Stimulated activated naive CD8-positive, alpha-beta T cell treated with anti-CD3 and anti-CD28 coated beads, Interleukin-15, Interleukin-2, amounts not matched to agents 100 U/mL and 50 U/mL, for 24 hours (primary cell): ENCODE measurements around the gene PIGW.
"Not testable (repeated sequence)": the region's sequence is repeated elsewhere in the genome, so short reads cannot be mapped to it uniquely, and the experiment has no call there.

ENCODE experiments used
- ATAC-seq: fragments of 150-1000 bp; cut with Tn5 transposase; one replicate; pipeline ENCODE4 v1.10.0; 2021
- DNase-seq: peaks from one replicate; pipeline ENCODE4 v3.0.0; 2021

PIGW gene

DNA sequence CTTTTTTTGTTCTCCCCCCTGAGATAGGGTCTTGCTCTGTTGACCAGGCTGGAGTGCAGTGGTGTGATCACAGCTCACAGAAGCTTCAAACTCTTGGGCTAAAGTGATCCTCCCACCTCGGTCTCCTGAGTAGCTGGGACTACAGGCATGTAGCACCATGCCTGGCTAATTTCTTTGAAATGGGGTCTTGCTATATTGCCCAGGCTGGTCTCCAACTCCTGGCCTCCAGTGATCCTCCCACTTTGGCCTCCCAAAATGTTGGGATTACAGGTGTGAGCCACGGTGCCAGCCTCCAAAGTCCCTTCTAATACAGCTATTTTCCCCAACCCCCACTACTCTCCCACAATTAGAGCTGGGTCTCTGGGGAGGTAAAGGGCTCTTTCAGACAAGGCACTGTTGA lies 26.3 kb upstream of the PIGW start:
- ATAC-seq, DNase-seq: not testable (repeated sequence)

DNA sequence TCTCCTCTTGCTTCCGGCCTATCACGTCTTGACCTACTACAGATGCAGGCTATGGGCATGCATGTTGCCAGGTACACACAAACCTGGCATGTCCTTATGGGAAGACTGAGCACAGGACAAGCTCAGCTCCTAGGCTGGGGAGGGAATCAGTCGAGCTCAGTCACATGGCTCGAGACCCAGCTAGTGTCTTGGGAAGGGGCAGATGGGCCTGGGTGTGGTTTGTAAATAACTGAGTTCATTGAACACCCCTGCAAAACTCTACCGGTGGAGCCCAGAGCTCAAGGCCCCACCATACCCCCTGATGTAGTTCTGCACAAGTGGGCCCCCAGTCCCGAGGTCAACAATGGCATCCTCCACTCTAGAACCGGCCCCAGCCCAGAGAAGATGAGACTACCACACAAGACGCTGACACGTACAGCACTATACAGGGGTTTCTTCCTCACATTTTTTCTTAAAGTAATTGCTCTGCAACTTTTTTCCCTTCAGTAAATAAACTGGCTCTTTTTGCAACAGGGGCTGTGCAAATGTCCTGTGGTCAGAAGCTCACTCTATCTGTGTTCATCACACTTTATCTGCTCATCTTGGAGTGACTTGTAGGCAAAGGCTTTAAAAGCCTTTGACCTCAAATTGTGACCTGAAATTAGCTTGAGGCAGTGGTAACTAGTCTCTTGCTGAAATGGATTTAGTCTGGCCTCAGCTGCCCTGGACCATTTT lies 25.4 kb upstream of the PIGW start:
- no peak for ATAC-seq
- no peak for DNase-seq

DNA sequence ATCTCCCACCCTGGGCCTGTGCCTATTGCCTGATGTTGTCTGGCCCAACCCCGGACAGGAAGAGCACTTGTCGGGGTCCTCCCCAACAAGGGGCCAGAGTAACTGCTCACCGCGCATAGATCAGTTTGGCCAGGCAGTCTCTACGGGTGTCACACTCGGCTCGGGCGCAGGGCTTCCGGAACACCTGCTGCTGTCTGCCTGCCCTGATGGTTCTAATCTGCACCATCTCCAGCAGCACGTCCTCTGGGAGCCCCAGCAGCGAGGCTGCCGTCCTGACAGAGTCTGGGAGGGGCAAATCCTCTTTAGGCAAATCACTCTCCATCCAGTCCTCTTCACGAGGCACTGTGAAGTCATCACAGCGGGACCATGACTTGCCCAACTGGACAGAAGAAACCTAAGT lies 24.2 kb upstream of the PIGW start:
- DNase-seq = no peak
- ATAC-seq = no peak

DNA sequence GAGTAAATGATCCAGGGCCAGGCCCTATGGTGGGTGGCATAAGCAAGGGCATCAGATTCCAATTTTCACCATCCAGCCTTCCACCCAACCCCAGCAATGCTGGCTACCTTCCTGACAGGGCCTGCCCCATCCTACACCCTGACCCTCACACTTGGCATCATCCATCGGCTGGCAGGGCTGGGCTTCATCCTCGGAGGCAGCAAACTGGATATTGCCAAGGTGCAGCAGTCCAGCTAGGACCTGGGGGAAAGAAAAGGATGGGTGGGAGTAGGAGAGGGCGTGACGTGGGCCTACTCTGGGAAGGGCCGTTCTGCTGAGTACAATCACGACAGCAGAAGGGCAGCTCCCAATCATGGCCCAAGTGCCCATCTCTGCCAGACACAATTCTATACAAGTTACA lies 23.6 kb upstream of the PIGW start:
- DNase-seq (no peak), ATAC-seq (no peak)

DNA sequence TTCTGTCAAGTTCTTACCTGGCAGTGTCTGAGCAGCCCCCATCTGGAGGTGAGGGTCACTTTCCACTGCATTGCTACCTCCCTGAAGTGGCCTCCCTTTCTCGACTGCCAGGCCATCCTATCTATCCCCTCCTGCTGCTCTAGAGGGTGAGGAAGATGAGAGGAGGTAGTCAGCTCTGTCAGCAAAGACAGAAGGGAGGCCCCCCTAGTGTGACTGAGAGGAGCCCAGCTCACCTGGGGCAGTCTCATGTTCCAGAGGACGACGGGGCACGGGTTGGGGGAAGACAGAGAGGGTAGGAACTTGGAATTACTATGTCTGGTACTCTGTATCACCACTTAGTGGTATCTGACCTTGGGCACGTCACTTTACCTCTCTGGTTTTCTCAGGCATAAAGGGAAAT lies 22.1 kb upstream of the PIGW start:
- no peak for DNase-seq
- no peak for ATAC-seq

DNA sequence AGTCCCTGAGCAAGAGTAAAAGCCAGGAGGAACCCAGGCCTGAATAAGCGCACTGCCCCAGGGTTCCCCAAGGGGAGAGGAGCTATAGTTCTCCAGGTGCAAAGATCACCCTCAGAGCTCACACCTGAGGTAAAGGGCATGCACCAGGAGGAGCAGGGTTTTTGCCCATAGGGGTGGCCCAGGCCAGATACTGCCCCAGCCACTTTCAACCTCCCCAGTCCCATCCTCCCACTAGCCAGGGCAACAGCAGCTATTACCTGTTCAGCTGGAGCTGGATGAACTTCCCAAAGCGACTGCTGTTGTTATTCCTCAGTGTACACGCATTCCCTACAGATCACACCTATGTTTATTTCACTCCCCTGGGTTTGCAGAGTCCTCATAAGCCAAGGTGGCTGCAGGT lies 19.9 kb upstream of the PIGW start:
- ATAC-seq = no peak
- no peak for DNase-seq

DNA sequence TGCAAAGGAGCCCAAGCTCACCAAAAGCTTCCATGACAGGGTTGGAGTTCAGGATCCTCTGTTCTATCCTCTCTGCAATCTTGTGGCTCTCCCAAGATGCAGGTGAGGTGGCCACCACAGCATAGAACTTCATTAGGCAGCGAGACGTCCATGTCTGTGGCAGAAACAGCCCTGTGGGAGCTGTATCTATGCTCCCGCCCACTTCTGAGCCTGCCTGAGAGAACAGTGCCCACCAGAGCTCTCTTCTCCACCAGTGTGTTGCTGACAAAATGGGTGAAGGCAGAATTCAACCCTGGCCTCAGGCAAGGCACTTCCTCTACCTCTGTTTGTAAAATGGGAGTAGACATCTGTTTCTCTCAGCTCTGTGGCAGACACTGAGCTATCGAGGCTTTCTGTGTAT lies 18.9 kb upstream of the PIGW start:
- DNase-seq = no peak
- no peak for ATAC-seq

DNA sequence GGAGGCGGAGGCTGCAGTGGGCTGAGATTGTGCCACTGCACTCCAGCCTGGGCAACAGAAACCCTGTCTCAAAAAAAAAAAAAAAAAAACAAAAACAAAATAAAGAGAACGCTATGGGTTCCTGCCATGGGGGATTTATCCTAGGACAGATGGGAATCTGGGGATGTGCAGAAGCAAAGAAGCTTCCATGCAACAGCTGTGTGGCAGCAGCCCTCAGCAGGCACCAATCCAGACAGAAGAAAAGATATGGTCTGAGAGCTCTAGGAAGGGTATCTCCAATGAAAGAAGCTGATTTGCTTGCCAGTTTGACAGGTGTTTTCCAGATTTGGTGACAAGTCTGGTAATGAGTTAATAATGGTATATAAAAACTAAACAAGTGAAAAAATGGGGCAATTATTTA lies 11.7 kb upstream of the PIGW start:
- no peak for DNase-seq
- no peak for ATAC-seq

DNA sequence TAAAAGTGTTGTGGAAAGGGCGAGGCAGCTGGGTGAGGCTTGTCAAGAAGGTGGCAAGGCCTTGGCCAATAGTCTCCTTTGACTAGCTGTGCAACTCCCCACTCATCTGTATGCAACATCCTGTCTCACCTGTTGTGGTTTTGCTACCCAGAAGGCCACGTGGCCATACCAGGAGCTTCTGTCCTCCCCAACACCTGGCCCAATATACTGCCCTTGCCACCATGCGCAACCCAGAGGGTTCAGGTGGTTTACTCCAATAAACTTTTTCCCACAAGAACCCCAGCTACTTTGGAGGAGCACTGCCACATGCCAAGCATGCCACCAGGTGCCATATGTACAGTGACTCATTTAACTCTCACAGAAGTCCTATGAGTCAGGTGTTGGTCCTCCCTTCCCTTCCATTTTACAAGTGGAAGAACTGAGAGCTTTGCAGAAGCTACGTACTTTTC lies 10.3 kb upstream of the PIGW start:
- no peak for DNase-seq
- ATAC-seq = peak; percentile 84

DNA sequence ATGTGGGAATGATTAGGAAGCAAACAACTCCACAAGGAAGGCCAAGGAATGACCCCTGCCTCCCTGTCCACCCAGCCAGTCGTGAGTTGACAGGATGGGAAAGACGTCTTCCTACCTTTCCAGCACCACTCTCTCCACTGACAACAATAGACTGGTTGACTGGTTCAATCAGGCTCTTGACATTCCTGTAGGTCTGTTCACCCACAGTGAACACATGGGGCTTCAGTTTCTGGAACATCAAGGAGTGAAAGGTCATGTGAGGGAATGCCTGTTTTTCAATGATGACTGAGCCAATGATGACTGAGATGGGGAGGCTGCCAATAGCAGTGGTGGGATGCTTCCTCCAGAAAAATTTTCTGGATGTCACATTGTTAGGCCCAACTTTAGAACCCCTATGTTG lies 9.7 kb upstream of the PIGW start:
- no peak for DNase-seq
- no peak for ATAC-seq

DNA sequence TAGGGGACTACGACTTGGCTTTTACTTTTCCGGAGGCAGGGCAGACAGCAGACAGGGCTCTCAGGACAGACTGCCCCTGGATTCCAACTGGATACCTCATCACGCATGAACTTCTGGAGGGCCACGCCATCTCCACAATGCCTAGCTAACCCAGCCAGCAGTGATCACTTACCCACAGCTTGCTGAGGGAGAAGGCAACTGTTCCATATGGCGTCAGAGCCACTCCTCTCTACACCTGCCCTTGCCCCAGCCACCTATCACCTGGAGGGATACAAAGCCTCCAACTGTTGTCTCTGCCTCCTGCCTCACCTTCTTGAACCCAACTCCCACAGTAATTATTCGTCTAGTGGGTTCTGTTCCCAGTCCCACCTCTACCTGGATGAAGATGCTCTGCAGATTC lies 8.9 kb upstream of the PIGW start:
- ATAC-seq = no peak
- no peak for DNase-seq

DNA sequence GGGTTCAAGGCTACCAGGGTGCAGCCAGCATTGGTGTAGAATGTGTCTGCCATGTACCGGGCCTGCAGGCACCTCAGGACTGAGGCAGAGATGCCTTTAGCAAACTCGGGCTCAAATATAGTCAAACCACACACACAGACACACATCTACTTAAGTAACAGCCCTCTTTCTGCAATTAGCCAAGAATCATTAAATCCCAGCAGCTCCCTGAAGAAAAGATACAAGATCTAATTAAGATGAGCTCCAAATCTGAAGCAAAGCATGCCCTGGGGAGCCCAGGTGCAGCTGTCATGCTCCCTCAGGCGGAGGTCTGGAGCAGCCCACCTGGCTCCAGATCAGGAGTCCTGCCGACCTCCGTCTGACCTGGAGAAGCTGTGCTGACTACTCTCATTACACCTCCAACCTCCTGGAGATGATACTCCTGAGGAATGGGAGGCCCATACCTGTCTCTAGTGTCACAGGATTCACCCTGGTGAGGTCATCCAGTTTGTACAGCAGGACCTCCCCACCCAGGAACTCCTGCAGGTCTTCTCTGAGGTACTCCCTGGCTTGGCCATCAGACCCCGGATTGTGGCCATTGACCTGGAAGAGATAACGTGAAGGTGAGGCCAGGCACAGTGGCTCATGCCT lies 7.1 kb upstream of the PIGW start:
- DNase-seq (no peak), ATAC-seq (no peak)

DNA sequence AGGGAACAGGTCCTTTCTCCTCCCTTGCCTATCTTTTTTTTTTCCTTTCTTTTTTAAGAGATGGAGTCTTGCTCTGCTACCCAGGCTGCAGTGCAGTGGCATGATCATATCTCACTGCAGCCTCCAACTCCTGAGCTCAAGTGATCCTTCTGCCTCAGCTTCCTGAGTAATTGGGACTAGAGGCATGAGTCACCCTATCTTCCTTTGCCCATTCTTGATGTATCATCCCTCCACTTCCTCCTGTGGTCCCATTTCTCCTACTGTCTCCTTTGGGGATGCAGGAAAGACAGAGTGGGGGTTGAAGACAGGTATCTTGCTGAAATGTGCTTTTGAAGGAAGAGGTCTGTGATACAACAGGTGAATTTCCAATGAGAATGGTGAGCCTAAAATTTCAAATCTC lies 5.7 kb upstream of the PIGW start:
- no peak for ATAC-seq
- DNase-seq = no peak

DNA sequence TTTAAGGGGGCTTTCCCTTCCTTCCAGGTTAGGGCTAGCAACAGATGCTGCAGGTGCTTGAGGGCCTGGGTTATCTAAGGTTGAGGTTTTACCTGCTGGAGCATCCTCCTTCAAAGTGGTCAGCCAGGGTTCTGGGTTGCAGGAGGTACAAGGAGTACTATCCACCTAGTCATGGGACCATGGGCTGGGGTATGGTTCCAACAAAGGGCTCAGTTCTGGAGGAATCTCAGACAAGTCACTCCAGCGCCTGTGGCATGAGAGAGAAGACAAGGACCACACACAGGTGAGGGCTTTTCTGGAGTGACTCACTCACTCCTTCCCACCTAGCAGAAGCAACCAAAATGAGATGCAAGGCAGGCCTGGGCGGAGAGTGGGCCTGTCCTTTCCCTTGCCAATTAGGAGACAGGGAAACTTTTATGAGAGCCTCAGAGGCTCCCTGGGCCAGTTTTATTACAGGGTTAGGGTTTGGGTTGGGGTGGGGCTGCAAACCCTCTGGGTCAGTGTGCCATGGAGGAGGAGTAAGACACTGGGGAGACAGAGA lies 2.3 kb upstream of the PIGW start:
- no peak for DNase-seq
- no peak for ATAC-seq

DNA sequence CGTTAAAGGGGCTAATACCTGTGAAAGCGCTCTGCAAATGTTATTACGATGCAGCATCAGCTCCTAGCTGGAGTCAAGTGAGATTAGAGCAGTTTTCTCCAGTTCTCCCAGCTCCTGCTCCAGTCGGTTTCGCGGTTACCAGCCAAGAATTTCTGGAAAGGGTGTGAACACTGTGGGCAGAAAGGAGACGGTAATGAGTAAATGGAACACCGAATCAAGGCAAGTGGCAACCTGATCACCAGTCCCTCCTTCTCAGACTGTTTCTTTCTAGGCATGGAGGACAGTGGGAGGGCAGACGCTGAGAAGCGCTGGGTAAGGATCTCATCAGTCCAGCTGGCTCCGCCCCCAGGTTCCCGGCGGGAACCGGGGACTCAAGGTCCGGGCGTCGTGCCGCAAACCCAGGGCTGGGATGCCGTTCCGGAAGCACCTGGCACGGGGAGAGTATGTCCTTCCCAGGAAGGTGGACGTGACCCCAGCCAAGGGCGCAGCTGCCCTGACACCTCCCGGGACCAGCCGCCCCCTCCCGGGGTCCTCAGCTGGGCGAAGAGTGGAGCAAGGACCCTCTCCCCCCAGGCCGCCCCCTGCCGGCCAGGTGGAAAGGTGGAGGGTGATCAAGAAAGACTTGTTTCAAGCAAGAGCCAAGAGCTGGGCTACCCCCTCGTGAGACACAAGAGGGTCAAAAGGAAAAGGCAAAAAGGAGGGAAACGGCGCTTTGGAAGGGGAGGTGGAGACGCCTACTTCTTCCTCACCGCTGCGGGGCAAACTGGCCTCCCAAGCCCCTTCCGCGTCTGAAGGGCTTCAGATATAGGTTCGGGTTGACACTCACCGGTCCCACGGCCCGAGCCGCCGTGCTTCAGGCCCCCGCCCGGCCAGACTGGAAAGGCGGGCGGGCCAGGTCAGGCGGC lies 600 bp upstream of the PIGW start:
- ATAC-seq = peak; percentile 22

DNA sequence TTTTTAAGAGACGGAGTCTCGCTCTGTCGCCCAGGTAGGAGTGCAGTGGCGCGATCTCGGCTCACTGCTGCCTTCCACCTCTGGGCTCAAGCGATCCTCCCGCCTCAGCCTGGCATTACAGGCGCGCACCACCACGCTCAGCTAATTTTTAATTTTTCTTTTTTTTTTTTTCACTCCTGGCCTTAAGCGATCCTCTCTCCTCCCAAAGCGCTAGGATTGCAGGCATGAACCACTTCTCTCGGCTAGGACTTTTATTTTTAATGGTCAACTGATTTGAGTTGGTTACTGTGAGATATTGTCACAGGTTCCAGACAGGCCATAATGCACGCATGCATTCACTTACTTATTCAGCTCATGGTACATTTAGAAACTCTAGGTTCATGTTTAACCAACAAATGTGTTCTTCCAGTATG lies 888 bp downstream of the PIGW start:
- DNase-seq (no peak), ATAC-seq (no peak)

More for the DNA sequence above, 600 bp upstream of the PIGW start:
- peak; percentile 66 for DNase-seq

DNA sequence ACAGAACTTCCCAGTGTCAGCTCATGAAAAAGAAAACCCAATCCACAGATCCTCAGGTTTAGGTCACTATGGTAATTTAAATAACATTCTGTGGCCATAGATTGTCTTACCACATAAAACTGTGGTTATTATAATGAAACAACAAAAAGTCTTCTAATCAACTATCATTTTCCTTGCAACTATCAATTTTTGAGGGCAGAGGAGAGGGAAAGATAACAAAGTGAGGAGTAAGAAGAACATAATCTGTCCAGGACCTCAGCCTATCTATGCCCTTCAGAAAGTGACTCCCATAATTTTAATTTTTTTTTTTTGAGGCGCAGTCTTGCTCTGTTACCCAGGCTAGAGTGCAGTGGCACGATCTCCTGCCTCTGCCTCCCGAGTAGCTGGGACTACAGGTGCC lies 5.9 kb downstream of the PIGW start:
- ATAC-seq (no peak), DNase-seq (no peak)

DNA sequence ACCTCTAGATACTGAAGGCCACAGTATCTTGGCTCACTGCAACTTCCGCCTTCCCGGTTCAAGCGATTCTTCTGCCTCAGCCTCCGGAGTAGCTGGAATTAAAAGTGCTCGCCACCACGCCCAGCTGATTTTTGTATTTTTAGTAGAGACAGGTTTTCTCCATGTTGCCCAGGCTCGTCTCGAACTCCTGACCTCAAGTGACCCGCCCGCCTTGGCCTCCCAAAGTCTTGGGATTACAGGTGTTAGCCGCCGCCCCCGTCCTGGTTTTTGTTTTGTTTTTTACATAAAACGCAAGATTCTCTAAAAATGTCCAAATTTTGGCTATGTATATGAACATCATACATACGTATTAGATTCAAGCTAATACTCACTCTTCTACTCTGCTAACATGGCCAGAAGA lies 8.0 kb downstream of the PIGW start:
- ATAC-seq (no peak), DNase-seq (no peak)

DNA sequence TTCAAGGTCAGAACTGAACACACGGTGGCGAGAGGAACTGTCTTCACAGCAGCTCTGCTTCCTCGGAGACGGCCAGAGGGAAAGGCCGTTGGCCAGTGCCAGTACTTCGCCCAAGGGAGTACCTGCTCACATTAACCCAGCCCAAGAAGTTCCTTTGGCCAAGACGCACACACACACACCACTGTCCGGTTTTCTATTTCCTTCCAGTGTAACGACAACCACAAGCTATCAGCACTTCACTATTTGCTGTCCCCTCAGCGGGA lies 9.2 kb downstream of the PIGW start:
- ATAC-seq (no peak), DNase-seq (peak; percentile 32)

DNA sequence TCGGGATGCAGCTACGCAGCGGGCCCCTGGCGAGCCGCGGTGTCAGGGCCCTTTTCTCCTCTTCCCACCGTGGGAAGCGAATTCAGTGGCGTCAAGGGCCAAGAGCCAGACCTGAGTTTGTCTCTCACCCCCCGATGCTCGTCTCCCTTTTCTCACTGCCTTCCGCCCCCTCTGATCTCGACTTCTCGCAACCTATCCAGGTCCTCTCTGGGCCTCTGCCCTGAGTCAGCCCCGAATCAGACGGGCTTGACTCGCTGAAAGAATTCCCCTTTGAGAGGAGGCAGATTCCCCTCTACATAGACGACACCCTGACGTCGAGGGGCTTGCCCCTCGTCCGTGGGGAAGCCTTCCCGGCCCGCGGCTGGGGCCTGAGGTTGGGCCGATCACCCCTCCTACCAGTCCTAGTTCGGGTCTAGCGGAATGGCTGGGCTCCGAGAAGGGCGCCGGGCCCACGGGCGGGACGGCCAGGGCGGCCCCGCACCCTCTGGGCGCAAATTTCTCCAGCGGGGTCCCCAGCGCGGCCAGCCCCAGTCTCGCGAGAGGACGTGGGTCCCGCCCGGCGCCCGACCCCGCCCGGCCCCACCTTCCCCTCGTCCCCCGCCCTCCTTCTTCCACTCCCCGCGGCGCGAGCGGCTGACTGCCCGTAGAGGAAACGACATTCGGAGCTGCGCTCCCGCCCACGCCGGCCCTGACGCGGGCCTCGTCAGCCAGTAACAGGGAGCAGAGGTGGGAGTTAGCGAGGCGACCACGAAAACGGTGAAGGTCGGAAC lies 9.7 kb downstream of the PIGW start, which contains the start of gene GGNBP2:
TSS of gene GGNBP2 (plus strand) at position 613 of the 770 bp plus-strand sequence. CDS start 806 bp downstream, outside the sequence.
- DNase-seq = peak; percentile 96
- peak; percentile 73 for ATAC-seq

DNA sequence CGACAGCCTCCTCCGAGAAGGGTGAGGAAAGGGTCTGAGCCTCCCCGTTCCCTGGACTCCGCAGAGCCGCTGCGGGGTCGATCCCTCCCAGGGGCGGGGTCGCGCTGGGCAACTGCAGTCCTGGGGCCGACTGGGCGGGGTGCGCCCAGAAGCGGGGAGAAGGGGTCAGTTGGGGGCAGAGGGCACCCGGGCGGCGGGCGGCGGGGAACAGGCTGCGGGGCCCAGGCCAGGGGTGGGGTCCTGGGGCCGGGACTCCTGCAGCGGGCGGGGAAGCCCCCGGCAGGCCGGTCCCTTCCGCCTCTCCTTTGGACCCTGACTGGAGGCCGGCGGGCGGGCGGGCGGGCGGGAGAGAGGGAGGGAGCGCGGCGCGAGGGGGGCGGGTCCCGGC lies 10.3 kb downstream of the PIGW start:
- DNase-seq = no peak
- ATAC-seq = no peak
